K562 (cell line): ENCODE results near the gene DNAI1. TPM values are rescaled to one million over a fixed set of nuclear protein-coding genes. Genes with fewer than 3 reads are reported as not detected.

ENCODE experiments used
- ATAC-seq: fragments of 200-7000 bp; cut with Tn5 transposase; 3 replicates; pipeline ENCODE4 v1.9.1; 2020; ENCODE audit warnings: moderate library complexity
- BruUV-seq: library from RNA; stranded (reverse); fragments of 400-500 nt; replicated peaks from 2 replicates; lab custom pipeline; 2021; lab: Mats Ljungman, UMichigan
- CTCF ChIA-PET: fragments of 300-600 bp; formaldehyde crosslinking; extraction: SDS; loops from one replicate; lab custom pipeline; 2021; ENCODE audit warnings: low intra/inter-chr PET ratio; lab: Yijun Ruan, JAX
- POLR2A ChIA-PET: fragments of 300-600, 350-650 bp; sonication (Branson Sonifier 250); formaldehyde crosslinking; extraction: SDS; loops from one replicate; lab custom pipeline; 2021; ENCODE audit warnings: antibody characterized with exemption, inconsistent platforms; lab: Yijun Ruan, JAX
- DNase-seq, 4 experiments: peaks; one replicate each; pipeline versions ENCODE4 v3.0.0 to v3.0.0-alpha.2; 2011 to 2018; ENCODE audit warnings: low spot score in 3 of 4, mixed read lengths in 3 of 4; ENCODE audit errors: extremely low read depth in 1 of 4
- FAIRE-seq: peaks from 2 replicates; lab custom pipeline; 2011; peaks lifted over from hg19 to GRCh38; lab: Jason Lieb, UNC
- H2AFZ ChIP-seq: 2 replicates; pipeline ENCODE4 v1.6.0; 2011; ENCODE audit warnings: low read depth, low read length, control low read depth, inconsistent platforms
- H3K27ac ChIP-seq: fragments of 200-600 bp; 3 replicates; pipeline ENCODE4 v1.8.0; 2011; ENCODE audit warnings: low read depth, mild to moderate bottlenecking, control low read depth, inconsistent platforms, low read length, moderate library complexity, mixed read lengths; ENCODE audit errors: extremely low read depth
- H3K27me3 ChIP-seq, 2 experiments: fragments of 300-600 bp in 1 of 2; 2 replicates in 1 of 2; 3 replicates in 1 of 2; pipeline versions ENCODE4 v1.6.0 to v1.8.0; 2011; ENCODE audit warnings: inconsistent platforms in 2 of 2, low read length in 2 of 2, mild to moderate bottlenecking in 1 of 2, mixed read lengths in 1 of 2, moderate library complexity in 1 of 2; ENCODE audit not compliant: control insufficient read depth in 2 of 2, insufficient read depth in 2 of 2
- H3K36me3 ChIP-seq: fragments of 300-600 bp; 3 replicates; pipeline ENCODE4 v1.8.0; 2011; ENCODE audit warnings: mild to moderate bottlenecking, low read length, inconsistent platforms; ENCODE audit not compliant: control insufficient read depth, insufficient read depth
- H3K4me1 ChIP-seq, 2 experiments: fragments of 200-600 bp in 1 of 2; replicated peaks in 1 of 2; 2 replicates in 1 of 2; 3 replicates in 1 of 2; pipeline versions ENCODE4 v1.5.1 to v1.8.0; 2011; ENCODE audit warnings: inconsistent platforms in 2 of 2, low read length in 2 of 2, mild to moderate bottlenecking in 1 of 2, mixed read lengths in 1 of 2, moderate library complexity in 1 of 2; ENCODE audit not compliant: control insufficient read depth in 2 of 2, insufficient read depth in 2 of 2
- H3K4me2 ChIP-seq: 2 replicates; pipeline ENCODE4 v1.6.1; 2011; ENCODE audit warnings: low read length, control low read depth, inconsistent platforms, mixed read lengths; ENCODE audit not compliant: insufficient read depth
- H3K4me3 ChIP-seq: fragments of 200-600 bp; sonication (generic), shearing (Covaris generic); 2 replicates; pipeline ENCODE4 v1.5.1; 2016; ENCODE audit warnings: control low read depth, inconsistent platforms
- H3K79me2 ChIP-seq: fragments of 200-600 bp; 3 replicates; pipeline ENCODE4 v1.8.0; 2011; ENCODE audit warnings: low read length, inconsistent platforms; ENCODE audit not compliant: control insufficient read depth, insufficient read depth
- H3K9ac ChIP-seq, 2 experiments: 2 replicates each; pipeline versions ENCODE4 v1.6.0 to v1.6.1; 2011; ENCODE audit warnings: low read depth in 2 of 2, low read length in 2 of 2, control low read depth in 1 of 2, inconsistent platforms in 1 of 2, mild to moderate bottlenecking in 1 of 2, mixed read lengths in 1 of 2; ENCODE audit not compliant: insufficient read depth in 1 of 2
- H3K9me1 ChIP-seq: one replicate; pipeline ENCODE4 v1.6.0; 2011; ENCODE audit warnings: inconsistent platforms, mild to moderate bottlenecking, low read length, moderate library complexity; ENCODE audit not compliant: control insufficient read depth, insufficient read depth
- H3K9me3 ChIP-seq: replicated peaks from 2 replicates; pipeline ENCODE4 v1.5.1; 2011; ENCODE audit warnings: low read depth, low read length, inconsistent platforms; ENCODE audit not compliant: control insufficient read depth, insufficient read depth
- H4K20me1 ChIP-seq: replicated peaks from 2 replicates; pipeline ENCODE4 v1.6.1; 2011; ENCODE audit warnings: low read length, inconsistent platforms, mixed read lengths; ENCODE audit not compliant: control insufficient read depth, insufficient read depth
- ETV5 ChIP-seq: sonication (generic); formaldehyde crosslinking; IDR thresholded peaks from 2 replicates; pipeline ENCODE4 v1.4.0; 2020; ENCODE audit warnings: low read depth, mild to moderate bottlenecking, missing genetic modification reagents
- FOSL1 ChIP-seq: fragments of 200-800 bp; sonication (Bioruptor generic); conservative IDR thresholded peaks from 2 replicates; pipeline ENCODE4 v1.6.1; 2016; ENCODE audit warnings: missing genetic modification characterization, missing compliant biosample characterization
- GABPB1 ChIP-seq: sonication (generic); formaldehyde crosslinking; IDR thresholded peaks from 2 replicates; pipeline ENCODE4 v1.8.0; 2022; ENCODE audit warnings: mild to moderate bottlenecking, missing genetic modification reagents
- KAT2B ChIP-seq: IDR thresholded peaks from one replicate; pipeline ENCODE4 v1.6.1; 2012; ENCODE audit warnings: low read depth, mild to moderate bottlenecking, control low read depth, inconsistent platforms, low read length, moderate library complexity
- SRSF3 ChIP-seq: fragments of 200-400 bp; formaldehyde crosslinking; IDR thresholded peaks from 2 replicates; pipeline ENCODE4 v1.6.1; 2016; ENCODE audit warnings: mild to moderate bottlenecking, low read length, moderate library complexity; ENCODE audit not compliant: insufficient read depth
- ZNF134 ChIP-seq: fragments of 250-450 bp; sonication (Bioruptor Pico); conservative IDR thresholded peaks from 2 replicates; pipeline ENCODE4 v1.4.0; 2020
- ZNF280A ChIP-seq: fragments of 450-650 bp; IDR thresholded peaks from 2 replicates; pipeline ENCODE4 v1.6.1; 2018; ENCODE audit warnings: mild to moderate bottlenecking, low read depth; ENCODE audit not compliant: partially characterized antibody
- ZNF766 ChIP-seq: fragments of 200-800 bp; sonication (Bioruptor generic); conservative IDR thresholded peaks from 2 replicates; pipeline ENCODE4 v1.6.1; 2016; ENCODE audit warnings: missing genetic modification characterization, missing compliant biosample characterization
- WGBS: fragments of 100-300 bp; shearing (Covaris generic); methylation state at CpG from one replicate; pipeline ENCODE4 v1.1.6; 2016; ENCODE audit warnings: low coverage, mixed read lengths; ENCODE audit not compliant: insufficient coverage; ENCODE audit errors: missing lambda C conversion rate; 5-methylcytosine and 5-hydroxymethylcytosine counted together
- in situ Hi-C: fragments of 300-500 bp; cut with MboI; formaldehyde crosslinking; loops from 4 replicates; pipeline ENCODE4 v1.15.0; 2018; ENCODE audit warnings: inconsistent platforms, mixed read lengths
- intact Hi-C: fragments of 100-400 bp; cut with micrococcal nuclease; formaldehyde crosslinking; loops from 2 replicates; pipeline ENCODE4 v1.14.2; 2022
- polyA plus RNA-seq, 8 experiments: library from polyadenylated mRNA; depleted of rRNA in 4 of 8; stranded (reverse) in 5 of 8; unstranded in 3 of 8; fragments of >200 nt; fragmentation: Nextera tagmentation in 2 of 8; fragmentation: Illumina TruSeq in 1 of 8; extraction: Ambion mirVana in 2 of 8; extraction: Trizol in 1 of 8; gene quantifications; 2 replicates each; pipeline versions ENCODE4 v1.2.1 to v1.2.3, GENCODE V29; 2011 to 2014; ENCODE audit warnings: inconsistent platforms in 1 of 8, missing spikeins in 1 of 8
- total RNA-seq, 7 experiments: library from RNA; depleted of rRNA in 6 of 7; stranded (reverse); fragments of >200 nt in 6 of 7; fragmentation: Illumina TruSeq in 2 of 7; extraction: Trizol in 2 of 7; gene quantifications; 2 replicates each; pipeline versions ENCODE4 v1.2.1 to v1.2.3, GENCODE V29; 2011 to 2021; ENCODE audit warnings: low replicate concordance in 1 of 7
- TF ChIP-seq, protein P1 (sequence below), 2 experiments: IDR thresholded peaks in 1 of 2; conservative IDR thresholded peaks in 1 of 2; 2 replicates each; pipeline ENCODE4 v1.6.1; 2016; ENCODE audit warnings: low read depth in 2 of 2, mild to moderate bottlenecking in 1 of 2, missing compliant biosample characterization in 1 of 2, missing genetic modification characterization in 1 of 2, moderate library complexity in 1 of 2
- TF ChIP-seq, protein P2 (sequence below): fragments of 450-650 bp; IDR thresholded peaks from 2 replicates; pipeline ENCODE4 v1.6.1; 2016
- TF ChIP-seq, protein P3 (sequence below), 2 experiments: fragments of 450-650 bp; conservative IDR thresholded peaks; 2 replicates each; pipeline ENCODE4 v1.6.1; 2017; ENCODE audit warnings: mild to moderate bottlenecking in 2 of 2, moderate library complexity in 2 of 2

DNAI1 gene
- total and polyA plus RNA-seq, 9 of the 15 experiments (the other 6 are each of a cell fraction or from before 2014, with no cell fraction given): 0.01 to 0.17 (median 0.04) TPM; not detected in 6

- TF ChIP-seq, protein P1, sequence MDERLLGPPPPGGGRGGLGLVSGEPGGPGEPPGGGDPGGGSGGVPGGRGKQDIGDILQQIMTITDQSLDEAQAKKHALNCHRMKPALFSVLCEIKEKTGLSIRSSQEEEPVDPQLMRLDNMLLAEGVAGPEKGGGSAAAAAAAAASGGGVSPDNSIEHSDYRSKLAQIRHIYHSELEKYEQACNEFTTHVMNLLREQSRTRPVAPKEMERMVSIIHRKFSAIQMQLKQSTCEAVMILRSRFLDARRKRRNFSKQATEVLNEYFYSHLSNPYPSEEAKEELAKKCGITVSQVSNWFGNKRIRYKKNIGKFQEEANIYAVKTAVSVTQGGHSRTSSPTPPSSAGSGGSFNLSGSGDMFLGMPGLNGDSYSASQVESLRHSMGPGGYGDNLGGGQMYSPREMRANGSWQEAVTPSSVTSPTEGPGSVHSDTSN (CRISPR knock-in tag; IDR thresholded peaks at IDR 0.05; ENCODE audit: low read depth): no peak
- TF ChIP-seq, protein P1 (tag; conservative IDR thresholded peaks at IDR 0.05; ENCODE audit: low read depth): no peak
Measured at GRCh38 chr9:34465468-34465867, 6.9 kb downstream of the DNAI1 start (continued).

- DNase-seq (no peak), ATAC-seq (no peak), FAIRE-seq (no peak)
- Histone ChIP-seq H3K4me3 (no peak overlapping the region), H3K36me3 (no peaks in the 10 kb centered on the region), H3K9me1 (no peaks in the 10 kb centered on the region), H3K27ac (no peak overlapping the region), H3K4me1 (no peaks in the 10 kb centered on the region), H3K27me3 (no peaks in the 10 kb centered on the region; a peak in 3 of 5 replicates), H3K9ac (no peak overlapping the region), H4K20me1 (no peaks in the 10 kb centered on the region), H3K4me2 (no peak overlapping the region), H2AFZ (no peak overlapping the region), H3K79me2 (no peaks in the 10 kb centered on the region), H3K9me3 (no peaks in the 10 kb centered on the region)
- BruUV-seq: no TSS peak
- 0% methylated on average over 3 of the region's 3 CpGs for WGBS
- CTCF ChIA-PET: no interaction called here
- in situ Hi-C loops: no loop called here
- intact Hi-C loops: no loop called here
- POLR2A ChIA-PET: no interaction called here
- TF ChIP-seq ETV5: no peak
- no peak for TF ChIP-seq FOSL1 (tag)
- TF ChIP-seq, protein P2, sequence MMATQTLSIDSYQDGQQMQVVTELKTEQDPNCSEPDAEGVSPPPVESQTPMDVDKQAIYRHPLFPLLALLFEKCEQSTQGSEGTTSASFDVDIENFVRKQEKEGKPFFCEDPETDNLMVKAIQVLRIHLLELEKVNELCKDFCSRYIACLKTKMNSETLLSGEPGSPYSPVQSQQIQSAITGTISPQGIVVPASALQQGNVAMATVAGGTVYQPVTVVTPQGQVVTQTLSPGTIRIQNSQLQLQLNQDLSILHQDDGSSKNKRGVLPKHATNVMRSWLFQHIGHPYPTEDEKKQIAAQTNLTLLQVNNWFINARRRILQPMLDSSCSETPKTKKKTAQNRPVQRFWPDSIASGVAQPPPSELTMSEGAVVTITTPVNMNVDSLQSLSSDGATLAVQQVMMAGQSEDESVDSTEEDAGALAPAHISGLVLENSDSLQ: no peak
- TF ChIP-seq, protein P3, sequence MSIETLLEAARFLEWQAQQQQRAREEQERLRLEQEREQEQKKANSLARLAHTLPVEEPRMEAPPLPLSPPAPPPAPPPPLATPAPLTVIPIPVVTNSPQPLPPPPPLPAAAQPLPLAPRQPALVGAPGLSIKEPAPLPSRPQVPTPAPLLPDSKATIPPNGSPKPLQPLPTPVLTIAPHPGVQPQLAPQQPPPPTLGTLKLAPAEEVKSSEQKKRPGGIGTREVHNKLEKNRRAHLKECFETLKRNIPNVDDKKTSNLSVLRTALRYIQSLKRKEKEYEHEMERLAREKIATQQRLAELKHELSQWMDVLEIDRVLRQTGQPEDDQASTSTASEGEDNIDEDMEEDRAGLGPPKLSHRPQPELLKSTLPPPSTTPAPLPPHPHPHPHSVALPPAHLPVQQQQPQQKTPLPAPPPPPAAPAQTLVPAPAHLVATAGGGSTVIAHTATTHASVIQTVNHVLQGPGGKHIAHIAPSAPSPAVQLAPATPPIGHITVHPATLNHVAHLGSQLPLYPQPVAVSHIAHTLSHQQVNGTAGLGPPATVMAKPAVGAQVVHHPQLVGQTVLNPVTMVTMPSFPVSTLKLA (conservative IDR thresholded peaks at IDR 0.05): no peak
- TF ChIP-seq SRSF3: no peak
- TF ChIP-seq KAT2B: no peak
- TF ChIP-seq ZNF766: no peak
- TF ChIP-seq ZNF280A: no peak
- TF ChIP-seq ZNF134 (CRISPR knock-in tag): no peak
- no peak for TF ChIP-seq GABPB1 (CRISPR knock-in tag)
Measured at GRCh38 chr9:34475097-34475496, 16.5 kb downstream of the DNAI1 start.
